ENCODE measurements around the gene GRK2.

GRCh38 chr11:67273260-67273990, 7.2 kb downstream of the GRK2 start:
- TF ChIP-seq CTCF (conservative IDR thresholded peaks at IDR 0.05 in 1 of 2, IDR thresholded peaks at IDR 0.05 in 1 of 2; ENCODE audit: extremely low read depth in 1 of 2, insufficient read depth in 1 of 2, low read depth in 1 of 2, low read length in 2 of 2) (no peak), EZH2 (IDR thresholded peaks at IDR 0.05; ENCODE audit: borderline replicate concordance, low read length) (no peak)

All from mammary epithelial cell (primary cell).